Osteoblast (primary cell): ENCODE results near the gene POLD1. TPM values are rescaled to one million over a fixed set of nuclear protein-coding genes. Genes with fewer than 3 reads are reported as not detected.
"Not testable (repeated sequence)": the region's sequence is repeated elsewhere in the genome, so short reads cannot be mapped to it uniquely, and the experiment has no call there.

Experiments
- DNase-seq: peaks from one replicate; pipeline ENCODE4 v3.0.0; 2011; ENCODE audit warnings: low spot score, mixed read lengths; ENCODE audit not compliant: insufficient read length; ENCODE audit errors: missing footprints
- H2AFZ ChIP-seq: 2 replicates; pipeline ENCODE4 v1.6.0; 2011; ENCODE audit warnings: mild to moderate bottlenecking, low read length
- H3K27ac ChIP-seq: 2 replicates; pipeline ENCODE4 v1.5.1; 2011; ENCODE audit warnings: mild to moderate bottlenecking, low read depth, low read length, moderate library complexity
- H3K27me3 ChIP-seq: 2 replicates; pipeline ENCODE4 v1.6.0; 2012; ENCODE audit warnings: mild to moderate bottlenecking, control low read depth, inconsistent platforms, low read length, moderate library complexity; ENCODE audit not compliant: insufficient read depth
- H3K36me3 ChIP-seq: 2 replicates; pipeline ENCODE4 v1.5.1; 2011; ENCODE audit warnings: mild to moderate bottlenecking, low read length, control low read depth, moderate library complexity; ENCODE audit not compliant: insufficient read depth
- H3K4me1 ChIP-seq: 2 replicates; pipeline ENCODE4 v1.5.1; 2011; ENCODE audit warnings: mild to moderate bottlenecking, low read length, control low read depth, moderate library complexity; ENCODE audit not compliant: insufficient read depth
- H3K4me2 ChIP-seq: 2 replicates; pipeline ENCODE4 v1.6.0; 2011; ENCODE audit warnings: mild to moderate bottlenecking, low read length; ENCODE audit not compliant: insufficient read depth
- H3K4me3 ChIP-seq: fragments of 200-600 bp; sonication (generic); 3 replicates; pipeline ENCODE4 v1.5.1; 2012; ENCODE audit warnings: mild to moderate bottlenecking, low read length, inconsistent platforms; ENCODE audit not compliant: insufficient read depth
- H3K79me2 ChIP-seq: 2 replicates; pipeline ENCODE4 v1.6.0; 2012; ENCODE audit warnings: mild to moderate bottlenecking, low read length, control low read depth, inconsistent platforms; ENCODE audit not compliant: insufficient read depth
- H3K9me3 ChIP-seq: 2 replicates; pipeline ENCODE4 v1.5.1; 2011; ENCODE audit warnings: low read depth, low read length, control low read depth
- H4K20me1 ChIP-seq: 2 replicates; pipeline ENCODE4 v1.6.0; 2012; ENCODE audit warnings: mild to moderate bottlenecking, low read length, control low read depth; ENCODE audit not compliant: insufficient read depth
- total RNA-seq: library from RNA; depleted of rRNA; stranded (reverse); fragments of >200 nt; gene quantifications from 2 replicates; pipeline ENCODE4 v1.2.3, GENCODE V29; 2012
- TF ChIP-seq, protein P1 (sequence below): IDR thresholded peaks from 2 replicates; pipeline ENCODE4 v1.5.1; 2011; ENCODE audit warnings: mild to moderate bottlenecking, low read depth, low read length, moderate library complexity; ENCODE audit errors: extremely low read depth

Gene POLD1
- total RNA-seq, 1 donor, result 15.6 TPM

DNA sequence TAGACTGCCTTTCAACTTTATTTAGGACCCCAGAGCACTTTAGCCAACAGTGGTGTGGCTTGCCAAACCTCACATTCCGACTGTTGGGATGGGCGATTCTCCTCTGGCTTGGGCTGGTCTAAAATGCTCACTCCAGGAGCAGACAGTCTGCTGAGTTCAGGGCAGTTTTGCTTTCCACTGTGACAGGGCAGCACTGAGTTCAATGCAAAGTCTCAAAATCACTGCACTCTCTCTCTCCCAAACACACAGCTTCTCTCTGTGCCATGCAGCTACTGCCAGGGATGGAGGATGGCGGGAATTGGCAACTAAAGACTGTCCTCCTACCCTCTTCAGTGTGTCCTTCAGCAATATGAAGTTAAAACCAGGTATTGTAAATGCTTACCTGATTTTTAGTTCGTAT is 31.9 kb upstream of the POLD1 start:
- H3K27me3 ChIP-seq, result no peaks in the 10 kb centered on the region
- no peak overlapping the region for H2AFZ ChIP-seq
- no peaks in the 10 kb centered on the region for H3K79me2 ChIP-seq
- no peaks in the 10 kb centered on the region for H3K36me3 ChIP-seq
- H3K4me3 ChIP-seq, result no peak overlapping the region
- H3K4me2 ChIP-seq, result no peak overlapping the region
- H3K9me3 ChIP-seq, result no peaks in the 10 kb centered on the region
- TF ChIP-seq, protein P1, sequence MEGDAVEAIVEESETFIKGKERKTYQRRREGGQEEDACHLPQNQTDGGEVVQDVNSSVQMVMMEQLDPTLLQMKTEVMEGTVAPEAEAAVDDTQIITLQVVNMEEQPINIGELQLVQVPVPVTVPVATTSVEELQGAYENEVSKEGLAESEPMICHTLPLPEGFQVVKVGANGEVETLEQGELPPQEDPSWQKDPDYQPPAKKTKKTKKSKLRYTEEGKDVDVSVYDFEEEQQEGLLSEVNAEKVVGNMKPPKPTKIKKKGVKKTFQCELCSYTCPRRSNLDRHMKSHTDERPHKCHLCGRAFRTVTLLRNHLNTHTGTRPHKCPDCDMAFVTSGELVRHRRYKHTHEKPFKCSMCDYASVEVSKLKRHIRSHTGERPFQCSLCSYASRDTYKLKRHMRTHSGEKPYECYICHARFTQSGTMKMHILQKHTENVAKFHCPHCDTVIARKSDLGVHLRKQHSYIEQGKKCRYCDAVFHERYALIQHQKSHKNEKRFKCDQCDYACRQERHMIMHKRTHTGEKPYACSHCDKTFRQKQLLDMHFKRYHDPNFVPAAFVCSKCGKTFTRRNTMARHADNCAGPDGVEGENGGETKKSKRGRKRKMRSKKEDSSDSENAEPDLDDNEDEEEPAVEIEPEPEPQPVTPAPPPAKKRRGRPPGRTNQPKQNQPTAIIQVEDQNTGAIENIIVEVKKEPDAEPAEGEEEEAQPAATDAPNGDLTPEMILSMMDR, result no peak
- no peak overlapping the region for H3K27ac ChIP-seq
- no peaks in the 10 kb centered on the region for H4K20me1 ChIP-seq
- H3K4me1 ChIP-seq, result no peaks in the 10 kb centered on the region
- DNase-seq, result no peak

DNA sequence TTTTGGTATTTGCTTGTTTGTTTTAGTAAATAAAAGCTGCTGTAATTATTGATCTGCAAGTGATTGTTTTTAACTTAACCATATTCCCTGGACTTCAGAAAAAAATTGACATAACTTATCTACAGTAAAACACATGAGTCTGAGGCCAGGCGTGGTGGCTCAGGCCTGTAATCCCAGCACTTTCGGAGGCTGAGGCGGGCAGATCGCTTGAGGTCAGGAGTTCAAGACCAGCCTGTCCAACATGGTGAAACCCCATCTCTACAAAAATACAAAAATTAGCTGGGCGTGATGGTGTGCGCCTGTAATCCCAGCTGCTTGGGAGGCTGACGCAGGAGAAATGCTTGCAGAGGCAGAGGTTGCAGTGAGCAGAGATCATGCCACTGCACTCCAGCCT is 30.7 kb upstream of the POLD1 start:
- H3K4me1 ChIP-seq, H3K4me2 ChIP-seq, H4K20me1 ChIP-seq, H3K9me3 ChIP-seq, H3K27me3 ChIP-seq, DNase-seq, H3K4me3 ChIP-seq, H3K79me2 ChIP-seq, H3K27ac ChIP-seq, H3K36me3 ChIP-seq, H2AFZ ChIP-seq: not testable (repeated sequence)

DNA sequence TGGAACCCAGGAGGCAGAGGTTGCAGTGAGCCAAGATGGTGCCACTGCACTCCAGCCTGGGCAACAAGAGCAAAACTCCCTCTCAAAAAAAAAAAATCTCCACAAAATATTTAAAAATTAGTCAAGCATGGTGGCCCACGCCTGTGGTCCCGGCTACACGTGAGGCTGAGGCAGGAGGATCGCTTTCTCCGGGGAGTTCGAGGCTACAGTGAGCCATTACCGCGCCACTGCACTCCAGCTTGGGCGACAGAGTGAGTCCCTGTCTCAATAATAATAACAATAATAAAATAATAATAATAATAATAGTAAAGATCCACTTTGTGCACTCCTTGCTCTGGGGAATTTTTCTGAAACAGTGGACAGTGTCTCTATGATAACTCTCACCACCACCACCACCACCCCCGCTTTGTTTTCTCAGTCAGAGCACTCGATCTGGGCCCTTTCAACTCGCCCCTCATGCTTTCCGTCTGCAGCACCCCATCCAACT is 27.4 kb upstream of the POLD1 start:
- no peaks in the 10 kb centered on the region for H3K79me2 ChIP-seq
- H3K27me3 ChIP-seq, result no peaks in the 10 kb centered on the region
- no peaks in the 10 kb centered on the region for H4K20me1 ChIP-seq
- no peak overlapping the region for H2AFZ ChIP-seq
- DNase-seq, result no peak
- no peaks in the 10 kb centered on the region for H3K4me1 ChIP-seq
- no peaks in the 10 kb centered on the region for H3K36me3 ChIP-seq
- no peaks in the 10 kb centered on the region for H3K9me3 ChIP-seq
- H3K27ac ChIP-seq, result no peak overlapping the region
- TF ChIP-seq, protein P1, result no peak
- no peak overlapping the region for H3K4me3 ChIP-seq
- peak overlapping the region; percentile 82 for H3K4me2 ChIP-seq

DNA sequence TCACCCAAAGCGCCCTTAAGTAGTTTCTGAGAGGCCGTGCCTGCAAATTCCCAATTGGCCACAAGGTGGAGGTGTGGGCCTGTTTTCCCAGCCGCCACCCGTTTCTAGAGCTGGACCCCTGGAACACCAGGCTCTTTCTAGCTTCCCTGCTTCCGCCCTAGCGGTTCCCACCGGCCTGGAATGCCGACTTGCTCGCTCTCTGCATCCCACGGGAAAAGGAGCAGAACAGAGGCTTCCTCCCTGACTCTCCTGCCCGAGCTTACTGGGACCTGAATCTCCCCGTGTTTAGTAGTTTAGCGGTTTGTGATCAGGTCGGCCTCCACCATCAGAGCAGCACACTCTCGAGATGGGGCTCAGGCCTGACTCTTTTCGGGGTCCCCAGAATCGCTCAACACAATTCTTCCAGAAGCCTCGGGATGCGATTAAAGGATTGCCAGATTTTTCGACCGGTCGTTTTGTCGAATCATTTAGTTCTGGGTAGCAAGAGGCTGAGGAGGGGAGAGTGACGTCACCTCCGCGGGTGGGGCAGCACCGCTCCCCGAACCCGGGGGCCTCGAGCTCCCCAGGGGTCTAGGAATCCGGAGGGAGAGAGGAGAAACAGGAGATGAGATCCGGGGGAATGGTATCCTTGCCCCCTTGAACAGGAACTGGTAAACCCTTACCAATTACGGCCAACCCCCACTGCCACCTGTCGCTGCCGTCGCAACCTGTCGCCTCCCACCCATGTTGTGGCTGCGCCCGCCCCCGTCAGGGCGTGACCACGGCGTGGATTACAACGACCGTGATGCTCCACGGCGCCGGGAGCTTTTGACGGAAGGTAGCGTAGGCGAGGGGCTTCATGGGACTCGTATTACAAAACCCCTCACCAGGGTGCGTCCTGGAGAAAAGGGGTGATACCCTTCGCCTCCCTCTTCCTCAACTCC is 26.7 kb upstream of the POLD1 start:
- TF ChIP-seq, protein P1, result peak; percentile 82
- Histone ChIP-seq H3K4me3 (peak overlapping the region; percentile 67), H3K27me3 (no peaks in the 10 kb centered on the region), H3K79me2 (no peaks in the 10 kb centered on the region), H3K27ac (no peak overlapping the region), H3K9me3 (no peaks in the 10 kb centered on the region), H3K4me1 (no peaks in the 10 kb centered on the region), H4K20me1 (no peaks in the 10 kb centered on the region), H3K4me2 (peak overlapping the region; percentile 82), H3K36me3 (no peaks in the 10 kb centered on the region), H2AFZ (peak overlapping the region; percentile 98)
- DNase-seq, result peak; percentile 77
